Gastroesophageal sphincter (tissue), 4 donors: Measurements from ENCODE around the gene MRFAP1L1. TPM values are rescaled to one million over a fixed set of nuclear protein-coding genes. Genes with fewer than 3 reads are reported as not detected.

Source experiments
- ATAC-seq: fragments of 150-250 bp; one replicate; pipeline ENCODE4 v1.9.1; 2016; ENCODE audit warnings: mild to moderate bottlenecking, moderate library complexity
- H3K27ac ChIP-seq, 4 donors: fragments of 200-600 bp; sonication (generic) in 3 of 4; 1 replicate in 3 of 4; 2 replicates in 1 of 4; pipeline ENCODE4 v1.5.1; 2016 to 2019
- H3K27me3 ChIP-seq: fragments of 200-600 bp; sonication (generic); one replicate; pipeline ENCODE4 v1.5.1; 2019
- H3K36me3 ChIP-seq, 2 donors: fragments of 200-600 bp; sonication (generic); one replicate each; pipeline ENCODE4 v1.5.1; 2019; ENCODE audit warnings: control low read depth in 1 of 2
- H3K4me1 ChIP-seq, 3 donors: fragments of 200-600 bp; sonication (generic); 1 replicate in 2 of 3; 2 replicates in 1 of 3; pipeline ENCODE4 v1.5.1; 2016 to 2019; ENCODE audit warnings: control low read depth in 2 of 3
- H3K4me3 ChIP-seq, 2 donors: fragments of 200-600 bp; sonication (generic); one replicate each; pipeline ENCODE4 v1.5.1; 2019; ENCODE audit warnings: mild to moderate bottlenecking in 1 of 2, moderate library complexity in 1 of 2
- H3K9me3 ChIP-seq, 3 donors: fragments of 200-600 bp; sonication (generic); one replicate each; pipeline ENCODE4 v1.5.1; 2017 to 2019; ENCODE audit warnings: control low read depth in 2 of 3
- CTCF ChIP-seq, 4 experiments: fragments of 200-600 bp in 2 of 4; fragments of 450-650 bp in 2 of 4; sonication (generic) in 1 of 4; IDR thresholded peaks; one replicate each; pipeline ENCODE4 v1.5.1; 2017 to 2019; ENCODE audit warnings: antibody characterized with exemption in 4 of 4, mild to moderate bottlenecking in 2 of 4, moderate library complexity in 2 of 4
- EP300 ChIP-seq: sonication (generic); formaldehyde crosslinking; IDR thresholded peaks from one replicate; pipeline ENCODE4 v1.6.1; 2017; ENCODE audit warnings: antibody characterized with exemption, mild to moderate bottlenecking
- POLR2A ChIP-seq, 2 donors: fragments of 450-650 bp; IDR thresholded peaks; one replicate each; pipeline ENCODE4 v1.6.1; 2017; ENCODE audit warnings: antibody characterized with exemption in 2 of 2, mild to moderate bottlenecking in 2 of 2, moderate library complexity in 1 of 2
- POLR2AphosphoS5 ChIP-seq: sonication (generic); formaldehyde crosslinking; IDR thresholded peaks from one replicate; pipeline ENCODE4 v1.6.1; 2017; ENCODE audit warnings: antibody characterized with exemption
- WGBS, 2 donors: methylation state at CpG; one replicate each; pipeline ENCODE4 v1.1.5; 2018; ENCODE audit warnings: low coverage in 1 of 2; 5-methylcytosine and 5-hydroxymethylcytosine counted together
- total RNA-seq, 4 donors: library from RNA; depleted of rRNA; stranded (reverse); fragments of >200 nt; gene quantifications; one replicate each; pipeline ENCODE4 v1.1.0, GENCODE V29; 2016

MRFAP1L1 gene
- total RNA-seq, 4 donors from 2014 or later = 59.2 to 74.1 (median 66.8) TPM

GRCh38 chr4:6696611-6697010, 13.1 kb downstream of the MRFAP1L1 start:
- H3K27me3 ChIP-seq = no peaks in the 10 kb centered on the region
- H3K27ac ChIP-seq = no peak overlapping the region
- TF ChIP-seq CTCF (IDR thresholded peaks at IDR 0.05) = no peak
- TF ChIP-seq POLR2A (IDR thresholded peaks at IDR 0.05) = no peak
- no peak for TF ChIP-seq POLR2AphosphoS5
- TF ChIP-seq EP300 = no peak
- no peaks in the 10 kb centered on the region for H3K4me1 ChIP-seq
- ATAC-seq = no peak
- no peaks in the 10 kb centered on the region for H3K9me3 ChIP-seq
- H3K4me3 ChIP-seq = no peak overlapping the region
- 68 to 79% methylated on average over 4 to 5 of the region's 8 CpGs for WGBS, 2 donors
- H3K36me3 ChIP-seq = peaks cover 0 to 26% of the 10 kb centered on the region in 2 donors

GRCh38 chr4:6695660-6696610, 13.7 kb downstream of the MRFAP1L1 start:
- no peak overlapping the region for H3K4me3 ChIP-seq
- TF ChIP-seq EP300 (no peak), POLR2A (IDR thresholded peaks at IDR 0.05) (no peak), POLR2AphosphoS5 (no peak), CTCF (IDR thresholded peaks at IDR 0.05) (no peak)
- peak overlapping the region in 1 of 4 donors; percentile 1 for H3K27ac ChIP-seq
- ATAC-seq = no peak
- peaks cover 0 to 20% of the 10 kb centered on the region in 2 donors for H3K36me3 ChIP-seq
- H3K4me1 ChIP-seq = no peaks in the 10 kb centered on the region
- H3K27me3 ChIP-seq = no peaks in the 10 kb centered on the region
- no peaks in the 10 kb centered on the region for H3K9me3 ChIP-seq
- 60 to 78% methylated on average over 1 to 11 of the region's 18 CpGs for WGBS, 2 donors

- no peaks in the 10 kb centered on the region for H3K27me3 ChIP-seq
- peaks cover 0 to 7% of the 10 kb centered on the region in 2 donors for H3K36me3 ChIP-seq
- no peak for TF ChIP-seq EP300
- TF ChIP-seq POLR2AphosphoS5 = no peak
- TF ChIP-seq CTCF (IDR thresholded peaks at IDR 0.05) = no peak
- TF ChIP-seq POLR2A (IDR thresholded peaks at IDR 0.05) = no peak
- H3K4me1 ChIP-seq = no peaks in the 10 kb centered on the region
- WGBS, 2 donors = 82% methylated on average over 12 of the region's 16 CpGs; no CpG with 5 or more reads in 1 of the 2 donors
- no peak for ATAC-seq
- H3K9me3 ChIP-seq = no peaks in the 10 kb centered on the region
- no peak overlapping the region for H3K27ac ChIP-seq
- H3K4me3 ChIP-seq = no peak overlapping the region
These were observed 15.3 kb downstream of the MRFAP1L1 start for GRCh38 chr4:6694177-6694901.

- no peaks in the 10 kb centered on the region for H3K27me3 ChIP-seq
- H3K9me3 ChIP-seq = no peaks in the 10 kb centered on the region
- TF ChIP-seq POLR2AphosphoS5 (no peak), EP300 (no peak), CTCF (IDR thresholded peaks at IDR 0.05) (no peak), POLR2A (IDR thresholded peaks at IDR 0.05) (no peak)
- peaks cover 0 to 5% of the 10 kb centered on the region in 2 donors for H3K36me3 ChIP-seq
- WGBS, 2 donors = 14 to 80% methylated on average over 1 to 15 of the region's 29 CpGs
- ATAC-seq = no peak
- no peak within 1 kb of the TSS for H3K27ac ChIP-seq
- H3K4me1 ChIP-seq = no peaks in the 10 kb centered on the region
- no peak within 1 kb of the TSS for H3K4me3 ChIP-seq
These were observed 16.2 kb downstream of the MRFAP1L1 start, which contains the start of gene S100P for GRCh38 chr4:6693231-6694176. Gene S100P, plus strand, starts transcription at chr4:6693878. Its CDS starts 55 bp downstream, at chr4:6693933.
